ENCODE measurements around the gene BSPH1. TPM values are rescaled to one million over a fixed set of nuclear protein-coding genes. Genes with fewer than 3 reads are reported as not detected.
"Not testable (repeated sequence)": the region's sequence is repeated elsewhere in the genome, so short reads cannot be mapped to it uniquely, and the experiment has no call there.

Gene BSPH1
- total RNA-seq, 1 donor from 2014 or later = not detected

- Histone ChIP-seq H3K4me2 (ENCODE audit: low read length) (no peak within 1 kb of the TSS), H3K36me3 (ENCODE audit: insufficient read depth, low read length) (no peaks in the 10 kb centered on the region), H3K27me3 (ENCODE audit: insufficient read depth, low read length) (no peaks in the 10 kb centered on the region), H3K4me1 (ENCODE audit: insufficient read depth, low read length) (no peaks in the 10 kb centered on the region), H3K9me3 (ENCODE audit: insufficient read depth, low read depth, low read length) (no peaks in the 10 kb centered on the region), H3K27ac (ENCODE audit: low read depth, low read length) (no peak within 1 kb of the TSS), H3K4me3 (ENCODE audit: insufficient read depth, low read depth, low read length) (no peak within 1 kb of the TSS), H3K79me2 (ENCODE audit: insufficient read depth, low read length) (no peaks in the 10 kb centered on the region), H2AFZ (ENCODE audit: low read depth, low read length) (no peak within 1 kb of the TSS), H4K20me1 (ENCODE audit: insufficient read depth, low read length) (no peaks in the 10 kb centered on the region), H3K9ac (ENCODE audit: low read length) (no peak within 1 kb of the TSS)
- FAIRE-seq = no peak
- Mint-ChIP-seq H3K9me3 (ENCODE audit: unreplicated experiment) (peaks cover 11% of the 10 kb centered on the region), H3K27ac (ENCODE audit: unreplicated experiment) (no peak within 1 kb of the TSS), H3K4me1 (ENCODE audit: low read depth, unreplicated experiment) (no peaks in the 10 kb centered on the region), H3K27me3 (ENCODE audit: low read depth, unreplicated experiment) (peaks cover 9% of the 10 kb centered on the region), H3K36me3 (ENCODE audit: low read depth, unreplicated experiment) (no peaks in the 10 kb centered on the region), H3K4me3 (ENCODE audit: unreplicated experiment) (no peak within 1 kb of the TSS)
- no peak for DNase-seq (ENCODE audit: low read depth)
- TF ChIP-seq CTCF (IDR thresholded peaks at IDR 0.05; ENCODE audit: insufficient read depth, low read depth, low read length) = no peak
- no peak for TF ChIP-seq EZH2 (IDR thresholded peaks at IDR 0.05; ENCODE audit: insufficient read depth, low read length)
These were observed 2.3 kb upstream of the BSPH1 start, which contains the start of gene ELSPBP1 for GRCh38 chr19:47994209-47994802. Gene ELSPBP1, plus strand, starts transcription at chr19:47994632. Its CDS starts 14,036 bp downstream, at chr19:48008668.

DNA sequence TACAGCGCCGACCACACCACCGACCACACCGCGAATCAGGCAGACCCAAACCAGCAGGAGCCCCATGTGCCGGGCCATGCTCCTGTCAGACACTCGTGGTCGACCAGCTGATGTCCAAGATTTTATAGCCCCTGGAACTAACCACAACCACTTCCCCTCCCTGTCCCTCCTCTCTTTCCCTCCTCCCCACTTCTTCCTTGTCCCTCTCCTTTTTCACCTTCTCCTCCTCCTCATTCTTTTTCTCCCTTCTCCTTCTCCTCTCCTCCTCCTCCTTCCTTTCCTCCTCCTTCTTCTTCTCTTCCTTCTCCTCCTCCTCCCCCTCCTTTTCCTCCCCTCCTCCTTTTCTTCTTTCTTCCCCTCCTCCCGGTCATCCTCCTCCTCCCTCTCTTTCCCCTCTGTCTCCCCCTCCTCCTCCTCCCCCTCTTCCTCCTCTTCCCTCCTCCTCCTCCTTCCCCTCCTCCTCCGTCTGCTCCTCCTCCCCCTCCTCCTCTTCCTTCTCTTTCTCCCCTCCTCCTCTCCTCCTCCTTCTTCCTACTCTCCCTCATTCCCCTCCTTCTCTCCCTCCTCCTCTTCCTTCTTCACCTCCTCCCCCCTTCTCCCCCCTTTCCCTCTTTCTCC is 670 bp downstream of the BSPH1 start:
- H4K20me1 ChIP-seq (ENCODE audit: insufficient read depth, low read length) = no peaks in the 10 kb centered on the region
- H2AFZ ChIP-seq (ENCODE audit: low read depth, low read length) = no peak overlapping the region
- no peak overlapping the region for H3K9ac ChIP-seq (ENCODE audit: low read length)
- no peak overlapping the region for H3K27ac Mint-ChIP-seq (ENCODE audit: unreplicated experiment)
- H3K4me3 ChIP-seq (ENCODE audit: insufficient read depth, low read depth, low read length) = no peak overlapping the region
- peaks cover 9% of the 10 kb centered on the region for H3K9me3 Mint-ChIP-seq (ENCODE audit: unreplicated experiment)
- no peak for DNase-seq (ENCODE audit: low read depth)
- no peak overlapping the region for H3K27ac ChIP-seq (ENCODE audit: low read depth, low read length)
- no peak overlapping the region for H3K4me3 Mint-ChIP-seq (ENCODE audit: unreplicated experiment)
- no peaks in the 10 kb centered on the region for H3K36me3 Mint-ChIP-seq (ENCODE audit: low read depth, unreplicated experiment)
- no peak overlapping the region for H3K4me2 ChIP-seq (ENCODE audit: low read length)
- no peaks in the 10 kb centered on the region for H3K79me2 ChIP-seq (ENCODE audit: insufficient read depth, low read length)
- no peaks in the 10 kb centered on the region for H3K4me1 Mint-ChIP-seq (ENCODE audit: low read depth, unreplicated experiment)
- TF ChIP-seq CTCF (IDR thresholded peaks at IDR 0.05; ENCODE audit: insufficient read depth, low read depth, low read length) = no peak
- TF ChIP-seq EZH2 (IDR thresholded peaks at IDR 0.05; ENCODE audit: insufficient read depth, low read length) = no peak
- no peaks in the 10 kb centered on the region for H3K4me1 ChIP-seq (ENCODE audit: insufficient read depth, low read length)
- no peaks in the 10 kb centered on the region for H3K9me3 ChIP-seq (ENCODE audit: insufficient read depth, low read depth, low read length)
- no peaks in the 10 kb centered on the region for H3K36me3 ChIP-seq (ENCODE audit: insufficient read depth, low read length)
- FAIRE-seq = no peak
- H3K27me3 ChIP-seq (ENCODE audit: insufficient read depth, low read length) = no peaks in the 10 kb centered on the region
- peaks cover 12% of the 10 kb centered on the region for H3K27me3 Mint-ChIP-seq (ENCODE audit: low read depth, unreplicated experiment)

DNA sequence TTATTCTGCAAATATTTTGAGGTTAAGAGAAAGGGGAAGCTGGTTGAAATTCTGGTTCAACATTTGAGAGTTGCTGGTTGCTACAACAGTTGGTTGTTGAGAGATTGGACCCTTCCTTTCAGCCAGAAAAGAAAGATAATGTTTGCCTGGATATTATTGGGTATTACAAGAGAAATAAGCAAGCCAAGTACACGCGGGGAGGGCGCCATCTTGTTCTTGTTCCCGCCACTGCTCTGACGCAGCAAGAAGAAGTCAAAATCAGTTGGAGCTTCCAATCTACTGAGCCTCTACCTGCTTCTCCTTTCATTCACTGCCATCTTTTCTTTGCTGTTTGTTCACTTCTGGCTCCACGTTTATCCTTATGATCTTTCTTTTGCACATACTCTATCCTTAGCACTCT is 18.4 kb downstream of the BSPH1 start:
- no peak overlapping the region for H3K4me3 ChIP-seq (ENCODE audit: insufficient read depth, low read depth, low read length)
- H4K20me1 ChIP-seq (ENCODE audit: insufficient read depth, low read length) = no peaks in the 10 kb centered on the region
- no peak overlapping the region for H3K9ac ChIP-seq (ENCODE audit: low read length)
- H3K27ac ChIP-seq (ENCODE audit: low read depth, low read length) = no peak overlapping the region
- no peak for FAIRE-seq
- H3K4me2 ChIP-seq (ENCODE audit: low read length) = no peak overlapping the region
- DNase-seq (ENCODE audit: low read depth) = no peak
- peaks cover 7% of the 10 kb centered on the region for H3K9me3 Mint-ChIP-seq (ENCODE audit: unreplicated experiment)
- TF ChIP-seq CTCF (IDR thresholded peaks at IDR 0.05; ENCODE audit: insufficient read depth, low read depth, low read length) (no peak), EZH2 (IDR thresholded peaks at IDR 0.05; ENCODE audit: insufficient read depth, low read length) (no peak)
- no peaks in the 10 kb centered on the region for H3K36me3 Mint-ChIP-seq (ENCODE audit: low read depth, unreplicated experiment)
- H3K4me3 Mint-ChIP-seq (ENCODE audit: unreplicated experiment) = no peak overlapping the region
- no peak overlapping the region for H2AFZ ChIP-seq (ENCODE audit: low read depth, low read length)
- no peaks in the 10 kb centered on the region for H3K36me3 ChIP-seq (ENCODE audit: insufficient read depth, low read length)
- no peaks in the 10 kb centered on the region for H3K9me3 ChIP-seq (ENCODE audit: insufficient read depth, low read depth, low read length)
- H3K79me2 ChIP-seq (ENCODE audit: insufficient read depth, low read length) = no peaks in the 10 kb centered on the region
- no peak overlapping the region for H3K27ac Mint-ChIP-seq (ENCODE audit: unreplicated experiment)
- peaks cover 19% of the 10 kb centered on the region for H3K27me3 Mint-ChIP-seq (ENCODE audit: low read depth, unreplicated experiment)
- no peaks in the 10 kb centered on the region for H3K4me1 ChIP-seq (ENCODE audit: insufficient read depth, low read length)
- H3K4me1 Mint-ChIP-seq (ENCODE audit: low read depth, unreplicated experiment) = no peaks in the 10 kb centered on the region
- no peaks in the 10 kb centered on the region for H3K27me3 ChIP-seq (ENCODE audit: insufficient read depth, low read length)

DNA sequence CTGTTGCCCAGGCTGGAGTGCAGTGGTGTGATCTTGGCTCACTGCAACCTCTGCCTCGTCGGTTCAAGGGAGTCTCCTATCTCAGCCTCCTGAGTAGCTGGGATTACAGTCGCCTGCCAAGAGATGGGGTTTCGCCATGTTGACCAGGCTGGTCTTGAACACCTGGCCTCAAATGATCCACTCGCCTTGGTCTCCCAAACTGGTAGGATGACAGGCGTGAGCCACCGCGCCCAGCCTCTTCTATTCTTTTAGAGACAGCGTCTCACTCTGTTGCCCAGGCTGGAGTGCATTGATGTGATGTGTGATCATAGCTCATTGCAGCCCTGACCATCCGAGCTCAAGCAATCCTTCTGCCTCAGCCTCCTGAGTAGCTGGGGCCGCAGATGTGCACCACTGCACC is 36.0 kb downstream of the BSPH1 start:
- H4K20me1 ChIP-seq (ENCODE audit: insufficient read depth, low read length); H3K27me3 ChIP-seq (ENCODE audit: insufficient read depth, low read length); H3K4me1 ChIP-seq (ENCODE audit: insufficient read depth, low read length): not testable (repeated sequence)

More for the DNA sequence above, 36.0 kb downstream of the BSPH1 start:
- not testable (repeated sequence) for H3K4me2 ChIP-seq (ENCODE audit: low read length); H2AFZ ChIP-seq (ENCODE audit: low read depth, low read length); H3K9me3 Mint-ChIP-seq (ENCODE audit: unreplicated experiment); H3K4me1 Mint-ChIP-seq (ENCODE audit: low read depth, unreplicated experiment); H3K9me3 ChIP-seq (ENCODE audit: insufficient read depth, low read depth, low read length); DNase-seq (ENCODE audit: low read depth); H3K27ac ChIP-seq (ENCODE audit: low read depth, low read length); H3K36me3 ChIP-seq (ENCODE audit: insufficient read depth, low read length); H3K79me2 ChIP-seq (ENCODE audit: insufficient read depth, low read length); H3K4me3 Mint-ChIP-seq (ENCODE audit: unreplicated experiment); H3K9ac ChIP-seq (ENCODE audit: low read length); H3K27ac Mint-ChIP-seq (ENCODE audit: unreplicated experiment); FAIRE-seq; H3K27me3 Mint-ChIP-seq (ENCODE audit: low read depth, unreplicated experiment); H3K36me3 Mint-ChIP-seq (ENCODE audit: low read depth, unreplicated experiment); H3K4me3 ChIP-seq (ENCODE audit: insufficient read depth, low read depth, low read length)
